Epithelial cell of esophagus (primary cell): ENCODE measurements around the gene ATG7.
"Not testable (repeated sequence)": the region's sequence is repeated elsewhere in the genome, so short reads cannot be mapped to it uniquely, and the experiment has no call there.

Source experiments
- DNase-seq: peaks from one replicate; pipeline ENCODE4 v3.0.0; 2010; ENCODE audit warnings: low read depth
- H3K4me3 ChIP-seq: 2 replicates; pipeline ENCODE4 v1.5.1; 2011; ENCODE audit warnings: mild to moderate bottlenecking, low read length, control low read depth
- CTCF ChIP-seq: IDR thresholded peaks from 2 replicates; pipeline ENCODE4 v1.5.1; 2011; ENCODE audit warnings: low read depth, mild to moderate bottlenecking, low read length, control low read depth, inconsistent platforms; ENCODE audit not compliant: insufficient read depth; ENCODE audit errors: missing control alignments

ATG7 gene

GRCh38 chr3:11444404-11444803 is 172.2 kb downstream of the ATG7 start:
- TF ChIP-seq CTCF = no peak
- no peak overlapping the region for H3K4me3 ChIP-seq
- no peak for DNase-seq

- not testable (repeated sequence) for H3K4me3 ChIP-seq
These were observed 173.0 kb downstream of the ATG7 start for GRCh38 chr3:11445193-11445592.

GRCh38 chr3:11445883-11446282 is 173.7 kb downstream of the ATG7 start:
- H3K4me3 ChIP-seq = no peak overlapping the region
- TF ChIP-seq CTCF = no peak
- no peak for DNase-seq

More at GRCh38 chr3:11445193-11445592, 173.0 kb downstream of the ATG7 start:
- DNase-seq = not testable (repeated sequence)

- TF ChIP-seq CTCF = no peak
- no peak overlapping the region for H3K4me3 ChIP-seq
- DNase-seq = no peak
These were observed 175.5 kb downstream of the ATG7 start for GRCh38 chr3:11447584-11448200.

- no peak for DNase-seq
- no peak overlapping the region for H3K4me3 ChIP-seq
- TF ChIP-seq CTCF = no peak
These were observed 177.8 kb downstream of the ATG7 start for GRCh38 chr3:11450015-11450414.

GRCh38 chr3:11452312-11452711 is 180.1 kb downstream of the ATG7 start:
- no peak for DNase-seq
- TF ChIP-seq CTCF = no peak
- no peak overlapping the region for H3K4me3 ChIP-seq

- no peak for TF ChIP-seq CTCF
- no peak overlapping the region for H3K4me3 ChIP-seq
- no peak for DNase-seq
These were observed 181.0 kb downstream of the ATG7 start for GRCh38 chr3:11452885-11453847.
